ENCODE data around the gene AMZ1. TPM values are rescaled to one million over a fixed set of nuclear protein-coding genes. Genes with fewer than 3 reads are reported as not detected.

Gene AMZ1, protein sequence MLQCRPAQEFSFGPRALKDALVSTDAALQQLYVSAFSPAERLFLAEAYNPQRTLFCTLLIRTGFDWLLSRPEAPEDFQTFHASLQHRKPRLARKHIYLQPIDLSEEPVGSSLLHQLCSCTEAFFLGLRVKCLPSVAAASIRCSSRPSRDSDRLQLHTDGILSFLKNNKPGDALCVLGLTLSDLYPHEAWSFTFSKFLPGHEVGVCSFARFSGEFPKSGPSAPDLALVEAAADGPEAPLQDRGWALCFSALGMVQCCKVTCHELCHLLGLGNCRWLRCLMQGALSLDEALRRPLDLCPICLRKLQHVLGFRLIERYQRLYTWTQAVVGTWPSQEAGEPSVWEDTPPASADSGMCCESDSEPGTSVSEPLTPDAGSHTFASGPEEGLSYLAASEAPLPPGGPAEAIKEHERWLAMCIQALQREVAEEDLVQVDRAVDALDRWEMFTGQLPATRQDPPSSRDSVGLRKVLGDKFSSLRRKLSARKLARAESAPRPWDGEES
- total RNA-seq = under 0.01 TPM in 1 of 2 replicates, not detected in the other

DNA sequence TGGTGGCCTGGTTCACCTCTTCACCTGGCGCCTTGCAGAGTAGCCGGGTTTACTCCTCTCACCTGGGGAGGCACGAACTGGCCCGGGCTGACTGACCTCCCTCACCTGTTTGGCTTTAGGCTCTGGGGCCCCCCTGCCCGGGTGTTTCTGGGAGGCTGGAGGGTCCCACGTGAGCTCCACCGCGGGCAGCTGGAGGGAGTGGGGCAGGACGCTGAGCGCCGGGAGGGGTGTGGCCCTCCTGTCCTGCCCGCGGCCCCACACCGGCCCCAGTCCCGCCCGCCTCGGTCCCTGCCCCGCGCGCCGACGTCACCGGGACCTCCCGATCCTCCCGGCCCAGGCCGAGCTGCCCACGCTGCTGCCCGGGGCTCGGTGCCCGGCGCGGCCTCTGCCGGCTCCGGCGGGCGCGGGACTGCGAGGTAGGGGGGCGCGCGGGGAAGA lies at the start of gene AMZ1:
Gene AMZ1, plus strand, starts transcription at position 322 of the 438 bp plus-strand sequence. CDS start 12,250 bp downstream, outside the sequence.

Other genes starting within 250 kb of the AMZ1 start
- not detected in 2 replicates for gene GRIFIN, start 211.8 kb upstream of the AMZ1 start, total RNA-seq
- 4.5 and 6.8 TPM in 2 replicates for gene LFNG, start 168.4 kb upstream of the AMZ1 start, total RNA-seq
- 28.7 and 32.4 TPM in 2 replicates for gene BRAT1, start 132.7 kb upstream of the AMZ1 start, total RNA-seq
- gene IQCE, start 129.2 kb upstream of the AMZ1 start, total RNA-seq = 6.1 and 7.3 TPM in 2 replicates
- 37.9 and 48.1 TPM in 2 replicates for gene TTYH3, start 56.2 kb upstream of the AMZ1 start, total RNA-seq
- gene GNA12, start 156.1 kb downstream of the AMZ1 start, total RNA-seq = 33.6 and 37.7 TPM in 2 replicates

Data from cardiac atrium fibroblast (primary cell).